Measurements from ENCODE around the gene SLIT3. TPM values are rescaled to one million over a fixed set of nuclear protein-coding genes. Genes with fewer than 3 reads are reported as not detected.

Gene SLIT3
- total RNA-seq, 1 donor from 2014 or later: not detected

DNA sequence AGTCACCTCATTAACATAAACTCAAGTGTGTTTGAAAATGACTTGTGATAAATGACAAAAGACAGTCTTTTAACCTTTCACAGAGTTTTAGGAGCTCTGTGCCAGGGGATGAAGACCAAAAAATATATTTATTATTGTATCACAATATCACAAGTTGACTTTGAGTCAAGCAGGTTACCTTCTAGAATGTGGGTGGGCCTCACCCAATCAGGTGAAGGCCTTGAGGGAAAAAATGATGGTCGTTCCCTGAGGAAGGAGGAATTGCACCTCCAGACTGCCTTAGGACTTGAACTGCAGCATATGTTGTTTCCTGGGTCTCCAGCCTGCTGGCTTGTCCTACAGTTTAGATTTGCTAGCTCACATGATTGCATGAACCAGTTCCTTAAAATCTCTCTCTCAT is 680.1 kb downstream of the SLIT3 start:
- no peak for DNase-seq (ENCODE audit: low read depth)

DNA sequence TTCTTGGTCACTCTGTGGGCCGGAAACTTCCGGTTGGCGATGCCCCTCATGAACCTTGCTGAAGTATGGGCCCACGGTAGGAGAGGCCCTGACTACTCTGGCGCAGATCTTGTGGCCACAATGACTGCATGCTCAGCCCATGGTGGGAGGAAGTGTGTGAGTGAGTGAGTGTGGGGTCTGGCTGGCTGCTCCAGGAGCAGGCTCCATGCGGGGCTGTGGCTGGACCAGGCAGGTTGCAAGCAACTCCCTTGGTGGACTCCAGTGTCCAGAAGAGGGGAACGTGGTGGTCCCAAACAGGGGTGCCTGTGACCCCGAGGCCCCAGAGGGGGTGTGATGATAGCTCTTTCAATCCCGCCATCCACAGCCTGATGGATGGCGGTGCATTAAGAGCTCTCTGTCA is 686.3 kb downstream of the SLIT3 start:
- no peak for DNase-seq (ENCODE audit: low read depth)

DNA sequence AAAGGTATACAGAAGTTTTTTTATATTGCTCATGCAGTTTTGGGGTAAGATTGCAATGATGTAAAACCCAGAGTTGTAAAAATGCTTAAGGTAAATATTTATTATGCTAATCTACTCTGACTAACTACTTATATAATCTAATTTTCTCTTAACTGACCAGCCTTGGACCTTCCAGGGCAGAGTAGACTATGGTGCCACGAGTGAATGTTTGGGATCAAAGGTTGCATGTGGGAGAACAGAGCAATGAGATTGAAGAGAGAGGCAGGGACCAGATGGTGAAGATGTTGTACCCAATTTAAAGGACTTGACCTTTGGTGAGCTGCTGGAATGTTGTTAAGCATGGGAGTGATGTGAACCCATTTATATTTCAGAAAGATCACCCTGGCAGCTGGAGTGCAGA is 686.9 kb downstream of the SLIT3 start:
- no peak for DNase-seq (ENCODE audit: low read depth)

DNA sequence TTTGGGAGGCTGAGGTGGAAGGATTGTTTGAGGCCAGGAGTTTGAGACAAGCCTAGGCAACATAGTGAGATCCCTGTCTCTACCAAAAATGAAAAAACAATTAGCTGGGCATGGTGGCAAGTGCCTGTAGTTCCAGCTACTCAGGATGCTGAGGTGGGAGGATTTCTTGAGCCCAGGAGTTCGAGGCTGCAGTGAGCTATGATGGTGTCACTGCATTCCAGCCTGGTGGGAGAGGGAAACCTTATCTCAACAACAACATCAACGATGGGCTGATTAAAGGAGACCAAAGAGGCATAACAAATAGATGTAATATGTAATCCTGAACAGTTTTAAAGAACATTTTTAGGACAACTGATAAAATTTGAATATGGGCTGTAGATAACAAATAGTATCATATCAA is 687.5 kb downstream of the SLIT3 start:
- DNase-seq (ENCODE audit: low read depth): no peak

DNA sequence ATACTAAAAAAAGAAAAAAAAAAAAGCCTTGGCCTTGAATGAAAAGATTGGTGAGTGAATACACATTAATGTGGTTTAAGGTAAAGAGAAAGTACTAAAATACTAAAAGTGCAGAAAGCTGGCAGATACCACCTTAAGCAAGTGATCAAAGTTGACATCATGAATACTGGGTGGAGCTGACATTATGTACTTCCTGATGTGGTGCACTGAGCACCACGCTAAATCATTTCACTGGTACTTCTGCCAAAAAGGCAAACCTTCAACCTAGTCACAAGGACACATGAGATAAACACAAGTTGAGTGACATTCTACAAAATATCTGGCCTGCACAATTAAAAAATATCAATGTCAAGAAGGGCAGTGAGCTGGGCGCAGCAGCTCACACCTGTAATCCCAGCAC is 687.9 kb downstream of the SLIT3 start:
- no peak for DNase-seq (ENCODE audit: low read depth)

DNA sequence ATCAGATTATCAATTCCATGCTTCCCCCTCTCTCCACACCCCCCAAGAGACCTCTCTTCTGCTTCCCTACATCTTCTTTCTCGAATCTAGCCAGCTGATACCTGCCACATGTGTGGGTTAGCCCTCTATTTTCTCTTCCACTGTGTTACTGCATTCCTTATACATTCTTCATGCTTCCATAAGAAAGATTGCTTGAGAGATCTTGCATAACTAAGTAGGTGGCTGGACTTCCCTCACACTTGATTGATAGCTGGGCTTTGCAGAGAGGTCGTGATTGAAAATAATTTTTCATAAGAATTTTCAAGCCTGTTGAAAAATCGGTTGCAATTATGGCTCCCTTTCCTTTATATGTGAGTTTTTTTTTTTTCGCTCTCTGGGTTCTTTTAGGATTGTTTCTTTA is 688.8 kb downstream of the SLIT3 start:
- DNase-seq (ENCODE audit: low read depth): no peak

MicroRNA genes within 50 kb of the gene (microRNA counts, 767-probe panel; counts per million panel counts)
- not detected for microRNA hsa-miR-585

Small RNAs within 50 kb of the gene (microRNA-seq; reads per million reads assigned to microRNA genes)
- gene MIR218-2 (not detected), gene MIR585 (not detected)
